Ascending aorta (tissue), 2 donors: ENCODE measurements around the gene SH3BP1. TPM values are rescaled to one million over a fixed set of nuclear protein-coding genes. Genes with fewer than 3 reads are reported as not detected.

ENCODE experiments used
- DNase-seq, 2 donors: peaks; one replicate each; pipeline ENCODE4 v3.0.0-alpha.2; 2019; ENCODE audit warnings: low spot score in 2 of 2
- H3K27ac ChIP-seq, 2 donors: fragments of 200-600 bp; sonication (generic); one replicate each; pipeline ENCODE4 v1.5.1; 2016 to 2017; ENCODE audit warnings: mild to moderate bottlenecking in 1 of 2
- H3K27me3 ChIP-seq: fragments of 200-600 bp; sonication (generic); one replicate; pipeline ENCODE4 v1.5.1; 2017
- H3K36me3 ChIP-seq, 2 donors: fragments of 200-600 bp; sonication (generic); one replicate each; pipeline ENCODE4 v1.5.1; 2016
- H3K4me1 ChIP-seq, 2 donors: fragments of 200-600 bp; sonication (generic); one replicate each; pipeline ENCODE4 v1.5.1; 2016 to 2017; ENCODE audit warnings: mild to moderate bottlenecking in 1 of 2
- H3K4me3 ChIP-seq, 2 donors: fragments of 200-600 bp; sonication (generic); one replicate each; pipeline ENCODE4 v1.5.1; 2016 to 2017; ENCODE audit warnings: mild to moderate bottlenecking in 1 of 2
- H3K9me3 ChIP-seq, 2 donors: fragments of 200-600 bp; sonication (generic); one replicate each; pipeline ENCODE4 v1.5.1; 2016
- intact Hi-C: fragments of 100-400 bp; cut with DNase I; formaldehyde crosslinking; loops from one replicate; pipeline ENCODE4 v1.15.1; 2023
- total RNA-seq: library from RNA; depleted of rRNA; stranded (reverse); fragments of >200 nt; gene quantifications from one replicate; pipeline ENCODE4 v1.1.0, GENCODE V29; 2016
- TF ChIP-seq, protein P1 (sequence below), 3 experiments: fragments of 200-600 bp in 2 of 3; fragments of 450-650 bp in 1 of 3; sonication (generic) in 2 of 3; IDR thresholded peaks; one replicate each; pipeline ENCODE4 v1.5.1; 2016 to 2019; ENCODE audit warnings: antibody characterized with exemption in 3 of 3, mild to moderate bottlenecking in 1 of 3, moderate library complexity in 1 of 3

Gene SH3BP1
- total RNA-seq, 1 donor from 2014 or later, result 33.7 TPM

DNA sequence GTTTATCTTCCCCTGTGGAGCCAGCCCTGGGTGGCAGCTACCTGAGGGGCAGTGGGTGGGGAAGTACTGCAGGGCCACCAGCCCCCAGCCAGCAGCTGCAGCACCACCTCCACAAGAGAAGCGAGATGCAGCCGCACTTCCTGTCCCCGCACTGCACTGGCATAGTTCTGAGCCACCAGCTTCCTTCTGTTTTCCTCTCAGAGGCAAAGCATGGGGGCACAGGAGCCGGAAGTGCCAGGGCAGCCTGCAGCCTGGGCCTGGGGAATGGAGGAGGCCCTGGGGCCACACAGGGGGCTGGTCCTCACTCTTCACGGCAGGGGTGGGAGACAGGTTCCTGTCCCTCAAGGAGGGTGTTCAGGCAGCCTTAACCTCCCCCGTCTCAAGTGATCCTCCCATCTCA, 11.9 kb upstream of the SH3BP1 start:
- DNase-seq, result no peak
- Histone ChIP-seq H3K27me3 (no peaks in the 10 kb centered on the region), H3K9me3 (no peaks in the 10 kb centered on the region), H3K4me3 (no peak overlapping the region), H3K27ac (peak overlapping the region in 1 of 2 donors; percentile 73), H3K4me1 (peaks cover 0 to 16% of the 10 kb centered on the region in 2 donors), H3K36me3 (peaks cover 19 to 51% of the 10 kb centered on the region in 2 donors)
- TF ChIP-seq, protein P1, sequence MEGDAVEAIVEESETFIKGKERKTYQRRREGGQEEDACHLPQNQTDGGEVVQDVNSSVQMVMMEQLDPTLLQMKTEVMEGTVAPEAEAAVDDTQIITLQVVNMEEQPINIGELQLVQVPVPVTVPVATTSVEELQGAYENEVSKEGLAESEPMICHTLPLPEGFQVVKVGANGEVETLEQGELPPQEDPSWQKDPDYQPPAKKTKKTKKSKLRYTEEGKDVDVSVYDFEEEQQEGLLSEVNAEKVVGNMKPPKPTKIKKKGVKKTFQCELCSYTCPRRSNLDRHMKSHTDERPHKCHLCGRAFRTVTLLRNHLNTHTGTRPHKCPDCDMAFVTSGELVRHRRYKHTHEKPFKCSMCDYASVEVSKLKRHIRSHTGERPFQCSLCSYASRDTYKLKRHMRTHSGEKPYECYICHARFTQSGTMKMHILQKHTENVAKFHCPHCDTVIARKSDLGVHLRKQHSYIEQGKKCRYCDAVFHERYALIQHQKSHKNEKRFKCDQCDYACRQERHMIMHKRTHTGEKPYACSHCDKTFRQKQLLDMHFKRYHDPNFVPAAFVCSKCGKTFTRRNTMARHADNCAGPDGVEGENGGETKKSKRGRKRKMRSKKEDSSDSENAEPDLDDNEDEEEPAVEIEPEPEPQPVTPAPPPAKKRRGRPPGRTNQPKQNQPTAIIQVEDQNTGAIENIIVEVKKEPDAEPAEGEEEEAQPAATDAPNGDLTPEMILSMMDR (IDR thresholded peaks at IDR 0.05), result no peak
- intact Hi-C loops, result no loop called here

DNA sequence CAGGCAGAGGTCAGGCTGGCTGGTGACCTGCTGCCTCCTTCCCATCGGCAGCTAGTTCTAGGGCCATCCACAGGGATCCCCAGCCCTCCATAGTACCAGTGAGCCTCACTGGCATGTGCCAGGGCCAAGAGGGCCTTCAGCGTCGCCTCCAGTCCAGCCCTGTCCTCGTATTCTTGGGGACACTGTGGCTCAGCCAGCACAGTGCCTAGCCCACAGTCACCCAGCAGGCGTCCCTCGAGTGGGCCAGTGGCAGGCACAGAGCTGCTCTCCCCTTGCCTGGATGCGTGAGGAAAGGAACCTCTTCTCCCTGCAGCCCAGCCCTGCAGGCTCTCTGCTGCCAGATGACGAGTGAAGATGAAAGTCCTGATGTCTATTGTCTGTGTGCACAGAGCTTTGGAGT, 10.6 kb upstream of the SH3BP1 start:
- no peak overlapping the region for H3K27ac ChIP-seq
- H3K4me3 ChIP-seq, result no peak overlapping the region
- H3K4me1 ChIP-seq, result peaks cover 9 to 26% of the 10 kb centered on the region in 2 donors
- TF ChIP-seq, protein P1 (IDR thresholded peaks at IDR 0.05), result no peak
- no peak for DNase-seq
- H3K9me3 ChIP-seq, result no peaks in the 10 kb centered on the region
- H3K36me3 ChIP-seq, result peaks cover 19 to 47% of the 10 kb centered on the region in 2 donors
- H3K27me3 ChIP-seq, result no peaks in the 10 kb centered on the region
- intact Hi-C loops, result no loop called here

DNA sequence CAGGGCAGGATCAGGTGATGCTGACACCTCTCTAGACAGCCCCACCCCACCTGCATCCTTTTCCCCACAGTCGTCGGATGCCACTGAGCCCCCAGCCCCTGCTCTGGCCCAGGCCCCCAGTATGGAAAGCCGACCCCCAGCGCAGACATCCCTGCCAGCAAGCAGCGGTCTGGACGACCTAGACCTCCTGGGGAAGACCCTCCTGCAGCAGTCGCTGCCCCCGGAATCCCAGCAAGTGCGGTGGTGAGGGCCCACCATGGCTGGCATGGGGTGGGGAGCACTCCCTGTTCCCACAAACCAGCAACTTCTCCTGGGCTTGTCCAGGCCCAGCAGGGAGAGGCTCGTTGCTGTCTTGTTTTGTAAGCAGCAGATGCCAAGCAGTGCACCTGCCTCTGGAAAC, 9.5 kb upstream of the SH3BP1 start:
- Histone ChIP-seq H3K9me3 (no peaks in the 10 kb centered on the region), H3K27ac (no peak overlapping the region), H3K4me3 (no peak overlapping the region), H3K36me3 (peaks cover 19 to 40% of the 10 kb centered on the region in 2 donors), H3K27me3 (no peaks in the 10 kb centered on the region), H3K4me1 (peaks cover 15 to 37% of the 10 kb centered on the region in 2 donors)
- DNase-seq, result no peak
- TF ChIP-seq, protein P1 (IDR thresholded peaks at IDR 0.05), result no peak
- intact Hi-C loops, result no loop called here

DNA sequence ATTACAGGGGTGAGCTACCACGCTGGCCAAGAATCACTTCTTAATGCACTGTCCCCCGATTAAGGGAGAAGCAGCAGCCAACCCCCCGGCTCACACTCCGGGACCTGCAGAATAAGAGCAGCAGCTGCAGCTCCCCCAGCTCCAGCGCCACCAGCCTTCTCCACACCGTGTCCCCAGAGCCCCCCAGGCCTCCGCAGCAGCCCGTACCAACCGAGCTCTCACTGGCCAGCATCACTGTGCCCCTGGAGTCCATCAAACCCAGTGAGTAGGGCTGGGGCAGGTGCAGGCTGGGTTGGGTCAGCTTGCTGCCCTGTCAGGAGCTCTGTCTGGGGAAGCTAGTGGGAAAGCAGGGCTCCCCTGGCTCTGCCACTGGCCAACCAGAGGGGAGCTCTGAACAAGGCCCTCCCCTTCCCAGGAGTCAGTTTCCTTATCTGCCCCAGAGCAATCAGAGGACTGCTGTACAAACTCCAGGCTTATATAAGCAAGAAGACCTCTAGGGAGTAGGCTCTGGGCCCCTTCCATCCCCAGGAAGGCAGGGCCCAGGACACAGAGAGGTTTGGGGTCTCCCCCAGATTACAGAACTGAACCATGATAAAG, 8.5 kb upstream of the SH3BP1 start:
- intact Hi-C loops, result no loop called here
- Histone ChIP-seq H3K27me3 (no peaks in the 10 kb centered on the region), H3K27ac (no peak overlapping the region), H3K36me3 (peaks cover 19 to 40% of the 10 kb centered on the region in 2 donors), H3K4me3 (no peak overlapping the region), H3K4me1 (peaks cover 15 to 36% of the 10 kb centered on the region in 2 donors), H3K9me3 (no peaks in the 10 kb centered on the region)
- no peak for DNase-seq
- TF ChIP-seq, protein P1 (IDR thresholded peaks at IDR 0.05), result no peak

DNA sequence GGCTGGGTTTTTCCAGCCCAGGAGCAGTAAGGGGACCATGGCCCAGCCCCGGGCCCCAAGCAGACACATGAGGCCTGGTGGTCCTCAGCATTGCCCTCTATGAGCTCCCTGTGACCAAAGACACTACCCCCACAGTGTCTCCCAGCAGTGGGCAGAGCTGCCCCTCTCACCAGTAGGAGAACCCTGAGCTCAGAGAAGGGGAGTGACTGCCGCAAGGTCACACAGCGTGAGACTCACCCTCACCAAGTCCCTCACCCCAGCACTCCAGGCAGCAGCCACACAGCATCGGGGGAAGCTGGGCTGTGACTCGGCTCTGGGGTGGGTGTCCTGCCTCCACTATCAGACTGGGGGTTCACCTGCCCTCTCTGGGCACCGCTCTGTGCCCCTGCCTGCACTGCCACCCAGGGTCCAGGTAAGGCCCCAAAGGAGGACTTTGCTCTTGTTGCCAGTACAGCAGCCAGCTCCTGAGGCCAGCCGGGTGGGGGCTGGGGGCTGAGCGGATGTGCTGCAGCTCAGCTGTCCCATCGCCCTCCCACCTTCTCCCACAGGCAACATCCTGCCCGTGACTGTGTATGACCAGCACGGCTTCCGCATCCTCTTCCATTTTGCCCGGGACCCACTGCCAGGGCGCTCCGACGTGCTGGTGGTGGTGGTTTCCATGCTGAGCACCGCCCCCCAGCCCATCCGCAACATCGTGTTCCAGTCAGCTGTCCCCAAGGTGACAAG, 7.9 kb upstream of the SH3BP1 start:
- no peak for DNase-seq
- Histone ChIP-seq H3K36me3 (peaks cover 19 to 40% of the 10 kb centered on the region in 2 donors), H3K4me1 (peaks cover 15 to 29% of the 10 kb centered on the region in 2 donors), H3K27ac (no peak overlapping the region), H3K4me3 (no peak overlapping the region), H3K27me3 (no peaks in the 10 kb centered on the region), H3K9me3 (no peaks in the 10 kb centered on the region)
- intact Hi-C loops, result no loop called here
- TF ChIP-seq, protein P1 (IDR thresholded peaks at IDR 0.05), result no peak
